ENCODE measurements around the gene PHACTR2. TPM values are rescaled to one million over a fixed set of nuclear protein-coding genes. Genes with fewer than 3 reads are reported as not detected.

Gene PHACTR2
- total RNA-seq, 2 donors from 2014 or later: 42.5 to 46.9 TPM

DNA sequence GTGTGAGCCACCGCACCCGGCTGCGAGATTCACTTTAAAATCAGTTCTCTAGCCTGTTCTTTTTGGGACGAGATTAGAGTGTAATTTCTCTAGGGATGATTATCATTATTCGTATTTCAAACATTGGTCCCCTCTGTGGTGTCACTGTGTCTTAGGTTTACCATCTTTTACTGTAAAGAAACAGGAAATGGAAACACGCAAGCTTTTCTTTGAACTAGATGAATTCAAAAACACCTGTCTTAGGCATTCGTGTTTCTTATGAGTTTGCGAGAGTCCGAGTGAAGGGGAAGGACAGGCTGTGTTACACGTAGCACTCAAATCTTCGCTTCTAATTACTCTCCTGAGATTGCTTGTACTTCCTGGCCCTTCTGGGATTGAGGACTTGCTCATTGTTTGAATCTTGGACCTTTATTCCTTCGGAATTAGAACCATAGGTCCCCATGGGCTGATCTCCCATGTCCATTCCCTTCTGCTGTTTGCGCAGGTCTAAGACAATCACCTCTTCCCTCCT lies 61.6 kb downstream of the PHACTR2 start:
- Histone ChIP-seq H3K4me3 (no peak overlapping the region), H3K4me1 (peaks cover 6% of the 10 kb centered on the region), H3K36me3 (no peaks in the 10 kb centered on the region), H3K9ac (ENCODE audit: low read depth in 2 of 2, low read length in 2 of 2) (no peak overlapping the region), H3K9me3 (no peaks in the 10 kb centered on the region), H3K27me3 (no peaks in the 10 kb centered on the region), H3K27ac (no peak overlapping the region)
- TF ChIP-seq, protein P1, sequence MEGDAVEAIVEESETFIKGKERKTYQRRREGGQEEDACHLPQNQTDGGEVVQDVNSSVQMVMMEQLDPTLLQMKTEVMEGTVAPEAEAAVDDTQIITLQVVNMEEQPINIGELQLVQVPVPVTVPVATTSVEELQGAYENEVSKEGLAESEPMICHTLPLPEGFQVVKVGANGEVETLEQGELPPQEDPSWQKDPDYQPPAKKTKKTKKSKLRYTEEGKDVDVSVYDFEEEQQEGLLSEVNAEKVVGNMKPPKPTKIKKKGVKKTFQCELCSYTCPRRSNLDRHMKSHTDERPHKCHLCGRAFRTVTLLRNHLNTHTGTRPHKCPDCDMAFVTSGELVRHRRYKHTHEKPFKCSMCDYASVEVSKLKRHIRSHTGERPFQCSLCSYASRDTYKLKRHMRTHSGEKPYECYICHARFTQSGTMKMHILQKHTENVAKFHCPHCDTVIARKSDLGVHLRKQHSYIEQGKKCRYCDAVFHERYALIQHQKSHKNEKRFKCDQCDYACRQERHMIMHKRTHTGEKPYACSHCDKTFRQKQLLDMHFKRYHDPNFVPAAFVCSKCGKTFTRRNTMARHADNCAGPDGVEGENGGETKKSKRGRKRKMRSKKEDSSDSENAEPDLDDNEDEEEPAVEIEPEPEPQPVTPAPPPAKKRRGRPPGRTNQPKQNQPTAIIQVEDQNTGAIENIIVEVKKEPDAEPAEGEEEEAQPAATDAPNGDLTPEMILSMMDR (IDR thresholded peaks at IDR 0.05): no peak
- no peak for DNase-seq
- intact Hi-C loops (cut with DNase I): no loop called here

DNA sequence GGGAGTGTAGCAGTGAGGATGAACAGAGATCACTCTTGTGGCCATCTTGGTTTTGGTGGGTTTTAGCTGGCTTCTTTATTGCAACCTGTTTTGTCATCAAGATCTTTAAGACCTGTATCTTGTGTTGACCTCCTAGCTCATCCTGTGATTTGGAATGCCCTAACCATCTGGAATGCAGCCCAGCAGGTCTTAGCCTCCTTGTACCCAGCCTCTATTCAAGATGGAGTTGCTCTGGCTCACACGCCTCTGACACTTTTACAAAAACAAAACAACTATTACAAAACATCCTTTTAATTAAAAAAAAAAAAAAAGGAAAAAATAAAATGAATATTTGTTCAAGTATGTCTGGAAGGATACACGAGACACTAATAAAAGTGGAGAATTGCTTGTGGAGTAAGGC lies 62.4 kb downstream of the PHACTR2 start:
- intact Hi-C loops (cut with DNase I): no loop called here
- no peaks in the 10 kb centered on the region for H3K36me3 ChIP-seq
- peaks cover 13% of the 10 kb centered on the region for H3K4me1 ChIP-seq
- DNase-seq: no peak
- H3K4me3 ChIP-seq: no peak overlapping the region
- TF ChIP-seq, protein P1 (IDR thresholded peaks at IDR 0.05): no peak
- H3K9me3 ChIP-seq: no peaks in the 10 kb centered on the region
- no peak overlapping the region for H3K27ac ChIP-seq
- no peak overlapping the region for H3K9ac ChIP-seq (ENCODE audit: low read depth in 2 of 2, low read length in 2 of 2)
- no peaks in the 10 kb centered on the region for H3K27me3 ChIP-seq

DNA sequence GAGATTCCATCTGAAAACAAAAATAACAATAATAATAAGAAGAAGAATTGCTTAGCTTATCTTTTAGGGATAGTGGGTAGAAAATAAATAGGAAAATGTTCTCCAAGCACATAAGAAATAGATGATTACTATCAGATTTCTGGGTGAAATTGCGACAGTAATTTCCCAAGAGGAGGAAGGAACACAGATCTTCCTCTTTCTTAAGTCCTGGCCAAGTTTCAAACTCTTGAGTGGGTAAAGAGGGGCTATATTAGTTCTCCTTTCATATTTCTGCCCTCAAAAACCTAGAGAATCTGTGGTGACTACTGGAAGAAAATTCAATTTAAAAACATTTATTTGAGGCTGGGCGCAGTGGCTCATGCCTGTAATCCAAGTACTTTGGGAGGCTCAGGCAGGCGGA lies 63.7 kb downstream of the PHACTR2 start:
- Histone ChIP-seq H3K4me3 (no peak overlapping the region), H3K9ac (ENCODE audit: low read depth in 2 of 2, low read length in 2 of 2) (no peak overlapping the region), H3K36me3 (no peaks in the 10 kb centered on the region), H3K27me3 (no peaks in the 10 kb centered on the region), H3K9me3 (no peaks in the 10 kb centered on the region), H3K27ac (no peak overlapping the region), H3K4me1 (peaks cover 15% of the 10 kb centered on the region)
- intact Hi-C loops (cut with DNase I): no loop called here
- TF ChIP-seq, protein P1 (IDR thresholded peaks at IDR 0.05): no peak
- no peak for DNase-seq

- H3K9me3 ChIP-seq: no peaks in the 10 kb centered on the region
- no peak overlapping the region for H3K9ac ChIP-seq (ENCODE audit: low read depth in 2 of 2, low read length in 2 of 2)
- intact Hi-C loops (cut with DNase I): no loop called here
- H3K36me3 ChIP-seq: no peaks in the 10 kb centered on the region
- no peak overlapping the region for H3K4me3 ChIP-seq
- H3K27ac ChIP-seq: peak overlapping the region; percentile 65
- DNase-seq: no peak
- H3K27me3 ChIP-seq: no peaks in the 10 kb centered on the region
- H3K4me1 ChIP-seq: peaks cover 17% of the 10 kb centered on the region
- TF ChIP-seq, protein P1 (IDR thresholded peaks at IDR 0.05): no peak
Observed at GRCh38 chr6:143742070-143742954, 64.5 kb downstream of the PHACTR2 start.

GRCh38 chr6:143742955-143743255 lies 65.1 kb downstream of the PHACTR2 start:
- Histone ChIP-seq H3K27ac (peak overlapping the region; percentile 65), H3K9ac (ENCODE audit: low read depth in 2 of 2, low read length in 2 of 2) (peak overlapping the region in 1 of 2 donors; percentile 19), H3K4me3 (no peak overlapping the region), H3K27me3 (no peaks in the 10 kb centered on the region), H3K9me3 (no peaks in the 10 kb centered on the region), H3K36me3 (no peaks in the 10 kb centered on the region), H3K4me1 (peaks cover 19% of the 10 kb centered on the region)
- intact Hi-C loops (cut with DNase I): no loop called here
- TF ChIP-seq, protein P1 (IDR thresholded peaks at IDR 0.05): no peak
- DNase-seq: no peak
